T-helper 1 cell treated with Interleukin-12 subunit alpha and Interleukin-12 subunit beta and Interleukin-4 antibody, amounts not matched to agents 30 μg/mL and 1 μg/mL, for 36 hours (primary cell): ENCODE measurements around the gene RAB26.
A peak's percentile ranks its signal among the peaks of the same experiment; 100 is the strongest.
"Not testable (repeated sequence)": the region's sequence is repeated elsewhere in the genome, so short reads cannot be mapped to it uniquely, and the experiment has no call there.

Source experiments
- H3K27ac Mint-ChIP-seq: one replicate; pipeline ENCODE4 v1.8.0; 2021; ENCODE audit warnings: mild to moderate bottlenecking, mixed read lengths
- H3K27me3 Mint-ChIP-seq: one replicate; pipeline ENCODE4 v1.8.0; 2021; ENCODE audit warnings: low read depth, mixed read lengths
- H3K36me3 Mint-ChIP-seq: one replicate; pipeline ENCODE4 v1.8.0; 2021; ENCODE audit warnings: low read depth, mixed read lengths
- H3K4me1 Mint-ChIP-seq: one replicate; pipeline ENCODE4 v1.8.0; 2021; ENCODE audit warnings: low read depth, mixed read lengths
- H3K4me3 Mint-ChIP-seq: one replicate; pipeline ENCODE4 v1.8.0; 2021; ENCODE audit warnings: mild to moderate bottlenecking, moderate library complexity, mixed read lengths
- H3K9me3 Mint-ChIP-seq: one replicate; pipeline ENCODE4 v1.8.0; 2021; ENCODE audit warnings: mixed read lengths

Gene RAB26

GRCh38 chr16:2147981-2148671, at the start of gene RAB26:
RAB26 (plus strand) TSS chr16:2148625; CDS start chr16:2148784, 159 bp downstream.
- Mint-ChIP-seq H3K4me1 (peaks cover 2% of the 10 kb centered on the region), H3K27ac (no peak within 1 kb of the TSS), H3K9me3 (no peaks in the 10 kb centered on the region), H3K4me3 (peak within 1 kb of the TSS; percentile 46), H3K36me3 (peaks cover 5% of the 10 kb centered on the region), H3K27me3 (no peaks in the 10 kb centered on the region)

- not testable (repeated sequence) for H3K27me3 Mint-ChIP-seq, H3K4me3 Mint-ChIP-seq, H3K36me3 Mint-ChIP-seq, H3K9me3 Mint-ChIP-seq, H3K4me1 Mint-ChIP-seq, H3K27ac Mint-ChIP-seq
Observed at GRCh38 chr16:2101581-2101980, 46.8 kb upstream of the RAB26 start.

- H3K27me3 Mint-ChIP-seq: no peaks in the 10 kb centered on the region
- no peaks in the 10 kb centered on the region for H3K9me3 Mint-ChIP-seq
- H3K4me3 Mint-ChIP-seq: no peak overlapping the region
- H3K36me3 Mint-ChIP-seq: peaks cover under 1% of the 10 kb centered on the region
- no peaks in the 10 kb centered on the region for H3K4me1 Mint-ChIP-seq
- no peak overlapping the region for H3K27ac Mint-ChIP-seq
Observed at GRCh38 chr16:2102471-2102870, 46.0 kb upstream of the RAB26 start.

- H3K4me3 Mint-ChIP-seq, H3K27ac Mint-ChIP-seq, H3K9me3 Mint-ChIP-seq, H3K4me1 Mint-ChIP-seq, H3K36me3 Mint-ChIP-seq, H3K27me3 Mint-ChIP-seq: not testable (repeated sequence)
Observed at GRCh38 chr16:2104464-2104863, 44.0 kb upstream of the RAB26 start.

GRCh38 chr16:2105291-2105690, 43.1 kb upstream of the RAB26 start:
- not testable (repeated sequence) for H3K27ac Mint-ChIP-seq, H3K27me3 Mint-ChIP-seq, H3K4me1 Mint-ChIP-seq, H3K36me3 Mint-ChIP-seq, H3K4me3 Mint-ChIP-seq, H3K9me3 Mint-ChIP-seq

- not testable (repeated sequence) for H3K9me3 Mint-ChIP-seq, H3K36me3 Mint-ChIP-seq, H3K27ac Mint-ChIP-seq, H3K4me1 Mint-ChIP-seq, H3K27me3 Mint-ChIP-seq, H3K4me3 Mint-ChIP-seq
Observed at GRCh38 chr16:2105769-2106168, 42.7 kb upstream of the RAB26 start.

- not testable (repeated sequence) for H3K4me1 Mint-ChIP-seq, H3K27me3 Mint-ChIP-seq, H3K36me3 Mint-ChIP-seq, H3K9me3 Mint-ChIP-seq, H3K27ac Mint-ChIP-seq, H3K4me3 Mint-ChIP-seq
Observed at GRCh38 chr16:2106211-2106610, 42.2 kb upstream of the RAB26 start.

- H3K36me3 Mint-ChIP-seq, H3K27me3 Mint-ChIP-seq, H3K4me3 Mint-ChIP-seq, H3K4me1 Mint-ChIP-seq, H3K9me3 Mint-ChIP-seq: not testable (repeated sequence)
- H3K27ac Mint-ChIP-seq: peak overlapping the region; percentile 23
Observed at GRCh38 chr16:2107121-2107790, 41.2 kb upstream of the RAB26 start.

GRCh38 chr16:2107791-2108125, 40.7 kb upstream of the RAB26 start:
- H3K9me3 Mint-ChIP-seq, H3K4me1 Mint-ChIP-seq, H3K27me3 Mint-ChIP-seq, H3K4me3 Mint-ChIP-seq, H3K36me3 Mint-ChIP-seq, H3K27ac Mint-ChIP-seq: not testable (repeated sequence)

- not testable (repeated sequence) for H3K4me3 Mint-ChIP-seq, H3K27ac Mint-ChIP-seq, H3K36me3 Mint-ChIP-seq, H3K9me3 Mint-ChIP-seq, H3K4me1 Mint-ChIP-seq, H3K27me3 Mint-ChIP-seq
Observed at GRCh38 chr16:2108446-2109270, 39.8 kb upstream of the RAB26 start.

- H3K9me3 Mint-ChIP-seq, H3K36me3 Mint-ChIP-seq, H3K4me1 Mint-ChIP-seq, H3K27ac Mint-ChIP-seq, H3K4me3 Mint-ChIP-seq, H3K27me3 Mint-ChIP-seq: not testable (repeated sequence)
Observed at GRCh38 chr16:2109271-2109580, 39.2 kb upstream of the RAB26 start.

- H3K27ac Mint-ChIP-seq, H3K36me3 Mint-ChIP-seq, H3K4me3 Mint-ChIP-seq, H3K4me1 Mint-ChIP-seq, H3K27me3 Mint-ChIP-seq, H3K9me3 Mint-ChIP-seq: not testable (repeated sequence)
Observed at GRCh38 chr16:2109872-2110271, 38.6 kb upstream of the RAB26 start.

- H3K27me3 Mint-ChIP-seq, H3K4me1 Mint-ChIP-seq, H3K9me3 Mint-ChIP-seq, H3K36me3 Mint-ChIP-seq, H3K27ac Mint-ChIP-seq, H3K4me3 Mint-ChIP-seq: not testable (repeated sequence)
Observed at GRCh38 chr16:2110332-2111008, 38.0 kb upstream of the RAB26 start.

GRCh38 chr16:2111009-2111353, 37.4 kb upstream of the RAB26 start:
- not testable (repeated sequence) for H3K27me3 Mint-ChIP-seq, H3K27ac Mint-ChIP-seq, H3K4me1 Mint-ChIP-seq, H3K9me3 Mint-ChIP-seq, H3K36me3 Mint-ChIP-seq, H3K4me3 Mint-ChIP-seq
